Osteoblast (primary cell): ENCODE data around the gene C15orf62. TPM values are rescaled to one million over a fixed set of nuclear protein-coding genes. Genes with fewer than 3 reads are reported as not detected.

Experiments
- DNase-seq: peaks from one replicate; pipeline ENCODE4 v3.0.0; 2011; ENCODE audit warnings: low spot score, mixed read lengths; ENCODE audit not compliant: insufficient read length; ENCODE audit errors: missing footprints
- H2AFZ ChIP-seq: 2 replicates; pipeline ENCODE4 v1.6.0; 2011; ENCODE audit warnings: mild to moderate bottlenecking, low read length
- H3K27ac ChIP-seq: 2 replicates; pipeline ENCODE4 v1.5.1; 2011; ENCODE audit warnings: mild to moderate bottlenecking, low read depth, low read length, moderate library complexity
- H3K27me3 ChIP-seq: 2 replicates; pipeline ENCODE4 v1.6.0; 2012; ENCODE audit warnings: mild to moderate bottlenecking, control low read depth, inconsistent platforms, low read length, moderate library complexity; ENCODE audit not compliant: insufficient read depth
- H3K36me3 ChIP-seq: 2 replicates; pipeline ENCODE4 v1.5.1; 2011; ENCODE audit warnings: mild to moderate bottlenecking, low read length, control low read depth, moderate library complexity; ENCODE audit not compliant: insufficient read depth
- H3K4me1 ChIP-seq: 2 replicates; pipeline ENCODE4 v1.5.1; 2011; ENCODE audit warnings: mild to moderate bottlenecking, low read length, control low read depth, moderate library complexity; ENCODE audit not compliant: insufficient read depth
- H3K4me2 ChIP-seq: 2 replicates; pipeline ENCODE4 v1.6.0; 2011; ENCODE audit warnings: mild to moderate bottlenecking, low read length; ENCODE audit not compliant: insufficient read depth
- H3K4me3 ChIP-seq: fragments of 200-600 bp; sonication (generic); 3 replicates; pipeline ENCODE4 v1.5.1; 2012; ENCODE audit warnings: mild to moderate bottlenecking, low read length, inconsistent platforms; ENCODE audit not compliant: insufficient read depth
- H3K79me2 ChIP-seq: 2 replicates; pipeline ENCODE4 v1.6.0; 2012; ENCODE audit warnings: mild to moderate bottlenecking, low read length, control low read depth, inconsistent platforms; ENCODE audit not compliant: insufficient read depth
- H3K9me3 ChIP-seq: 2 replicates; pipeline ENCODE4 v1.5.1; 2011; ENCODE audit warnings: low read depth, low read length, control low read depth
- H4K20me1 ChIP-seq: 2 replicates; pipeline ENCODE4 v1.6.0; 2012; ENCODE audit warnings: mild to moderate bottlenecking, low read length, control low read depth; ENCODE audit not compliant: insufficient read depth
- CTCF ChIP-seq: IDR thresholded peaks from 2 replicates; pipeline ENCODE4 v1.5.1; 2011; ENCODE audit warnings: mild to moderate bottlenecking, low read depth, low read length, moderate library complexity; ENCODE audit errors: extremely low read depth
- total RNA-seq: library from RNA; depleted of rRNA; stranded (reverse); fragments of >200 nt; gene quantifications from 2 replicates; pipeline ENCODE4 v1.2.3, GENCODE V29; 2012

Gene C15orf62
- total RNA-seq, 1 donor: under 0.01 TPM

- Histone ChIP-seq H2AFZ (peak overlapping the region; percentile 99), H3K4me1 (peaks cover 11% of the 10 kb centered on the region), H3K4me3 (peak overlapping the region; percentile 98), H3K9me3 (no peaks in the 10 kb centered on the region), H3K27me3 (no peaks in the 10 kb centered on the region), H3K4me2 (peak overlapping the region; percentile 96), H3K36me3 (peaks cover 7% of the 10 kb centered on the region), H3K79me2 (peaks cover 53% of the 10 kb centered on the region), H4K20me1 (no peaks in the 10 kb centered on the region), H3K27ac (peak overlapping the region; percentile 72)
- DNase-seq: no peak
- no peak for TF ChIP-seq CTCF
Observed at GRCh38 chr15:40806672-40807027, 36.9 kb downstream of the C15orf62 start.

- Histone ChIP-seq H4K20me1 (no peaks in the 10 kb centered on the region), H3K27ac (peak within 1 kb of the TSS; percentile 72), H3K79me2 (peaks cover 47% of the 10 kb centered on the region), H3K4me1 (peaks cover 11% of the 10 kb centered on the region), H3K27me3 (no peaks in the 10 kb centered on the region), H3K36me3 (peaks cover 7% of the 10 kb centered on the region), H2AFZ (peak within 1 kb of the TSS; percentile 99), H3K9me3 (no peaks in the 10 kb centered on the region), H3K4me2 (peak within 1 kb of the TSS; percentile 96), H3K4me3 (peak within 1 kb of the TSS; percentile 98)
- peak; percentile 99 for DNase-seq
- no peak for TF ChIP-seq CTCF
Observed at GRCh38 chr15:40807028-40807887, 37.5 kb downstream of the C15orf62 start, which contains the start of the genes DNAJC17 and ZFYVE19. DNAJC17 (minus strand) TSS chr15:40807473; CDS start chr15:40807446, 27 bp downstream. ZFYVE19 (plus strand) TSS chr15:40807089; CDS start chr15:40807590, 501 bp downstream.

- no peaks in the 10 kb centered on the region for H3K9me3 ChIP-seq
- H3K4me2 ChIP-seq: peak overlapping the region; percentile 96
- no peak for TF ChIP-seq CTCF
- peaks cover 7% of the 10 kb centered on the region for H3K36me3 ChIP-seq
- H3K27me3 ChIP-seq: no peaks in the 10 kb centered on the region
- H4K20me1 ChIP-seq: no peaks in the 10 kb centered on the region
- H2AFZ ChIP-seq: peak overlapping the region; percentile 91
- peaks cover 11% of the 10 kb centered on the region for H3K4me1 ChIP-seq
- DNase-seq: no peak
- H3K27ac ChIP-seq: peak overlapping the region; percentile 7
- peaks cover 41% of the 10 kb centered on the region for H3K79me2 ChIP-seq
- peak overlapping the region; percentile 98 for H3K4me3 ChIP-seq
Observed at GRCh38 chr15:40807888-40808461, 38.2 kb downstream of the C15orf62 start.

- H3K4me2 ChIP-seq: peak overlapping the region; percentile 96
- H4K20me1 ChIP-seq: no peaks in the 10 kb centered on the region
- peaks cover 7% of the 10 kb centered on the region for H3K36me3 ChIP-seq
- H3K79me2 ChIP-seq: peaks cover 31% of the 10 kb centered on the region
- no peaks in the 10 kb centered on the region for H3K27me3 ChIP-seq
- H2AFZ ChIP-seq: no peak overlapping the region
- no peak overlapping the region for H3K27ac ChIP-seq
- no peak for DNase-seq
- TF ChIP-seq CTCF: no peak
- no peak overlapping the region for H3K4me3 ChIP-seq
- H3K4me1 ChIP-seq: peaks cover 11% of the 10 kb centered on the region
- no peaks in the 10 kb centered on the region for H3K9me3 ChIP-seq
Observed at GRCh38 chr15:40808861-40809450, 39.2 kb downstream of the C15orf62 start.
